Activated CD4-positive, CD25-positive, alpha-beta regulatory T cell treated with anti-CD3 and anti-CD28 coated beads, Interleukin-2, amount 50 U/mL, for 16 hours (primary cell): Measurements from ENCODE around the gene MSI1.
A peak's percentile ranks its signal among the peaks of the same experiment; 100 is the strongest.
"Not testable (repeated sequence)": the region's sequence is repeated elsewhere in the genome, so short reads cannot be mapped to it uniquely, and the experiment has no call there.

Experiments
- DNase-seq: peaks from one replicate; pipeline ENCODE4 v3.0.0-alpha.2; 2020; ENCODE audit warnings: low read depth, low spot score

MSI1 gene

DNA sequence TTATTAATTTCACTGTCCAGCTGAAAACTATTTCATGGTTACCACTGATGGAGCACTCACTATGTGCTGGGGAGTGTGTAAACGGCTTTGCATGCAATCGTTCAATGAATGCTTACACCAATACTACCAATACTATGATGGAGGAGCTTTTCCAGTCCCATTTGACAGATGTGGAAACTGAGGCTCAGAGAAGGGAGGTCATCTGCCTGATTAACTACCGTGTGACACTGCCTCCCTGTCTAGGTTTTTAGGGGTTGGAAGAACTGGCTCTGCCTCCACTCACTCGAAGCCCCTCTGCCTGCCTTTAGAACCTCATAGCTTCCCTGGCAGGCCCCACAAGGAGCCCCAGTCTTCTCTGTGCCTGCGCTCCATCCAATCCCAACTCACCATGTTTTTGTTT lies 11.9 kb downstream of the MSI1 start:
- DNase-seq, result no peak

DNA sequence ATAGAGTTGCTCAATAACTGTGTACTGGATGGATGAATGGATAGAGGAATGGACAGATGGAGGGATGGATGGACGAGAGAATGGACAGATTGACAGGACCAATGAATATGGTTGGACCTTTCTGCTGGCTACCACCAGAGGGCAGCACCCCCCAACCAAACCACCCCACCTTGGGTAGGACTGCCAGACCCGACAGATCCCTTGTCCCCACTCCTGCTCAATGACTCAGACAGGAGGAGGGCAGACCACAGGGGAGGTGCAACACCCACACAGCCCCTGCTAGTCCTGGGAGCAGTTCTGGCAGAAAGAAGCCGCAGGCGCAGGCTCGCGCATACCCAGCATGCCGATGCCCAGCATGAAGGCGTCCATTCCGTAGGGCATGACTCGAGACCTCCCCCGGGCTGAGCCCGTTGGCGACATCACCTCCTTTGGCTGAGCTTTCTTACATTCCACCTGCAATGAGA lies 12.4 kb downstream of the MSI1 start:
- peak; percentile 49 for DNase-seq

- DNase-seq, result no peak
Measured at GRCh38 chr12:120353556-120354317, 15.2 kb downstream of the MSI1 start.

DNA sequence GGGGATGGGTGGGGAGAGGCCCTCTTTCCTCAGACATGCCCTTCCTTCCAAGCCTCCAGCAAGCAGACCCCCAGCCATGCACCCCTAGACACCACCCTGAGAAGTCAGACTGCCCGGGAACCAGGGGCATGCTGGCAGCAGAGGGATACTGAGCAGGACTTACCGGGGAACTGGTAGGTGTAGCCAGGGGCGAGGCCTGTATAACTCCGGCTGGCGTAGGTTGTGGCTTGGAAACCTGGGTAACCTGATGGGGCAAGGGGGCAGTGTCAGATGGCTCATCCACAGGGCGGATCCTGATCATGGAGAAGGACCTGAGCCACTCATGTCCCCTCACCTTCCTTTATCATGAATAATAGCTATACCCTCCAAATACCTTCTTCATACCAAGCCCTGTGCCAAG lies 15.8 kb downstream of the MSI1 start:
- no peak for DNase-seq

DNA sequence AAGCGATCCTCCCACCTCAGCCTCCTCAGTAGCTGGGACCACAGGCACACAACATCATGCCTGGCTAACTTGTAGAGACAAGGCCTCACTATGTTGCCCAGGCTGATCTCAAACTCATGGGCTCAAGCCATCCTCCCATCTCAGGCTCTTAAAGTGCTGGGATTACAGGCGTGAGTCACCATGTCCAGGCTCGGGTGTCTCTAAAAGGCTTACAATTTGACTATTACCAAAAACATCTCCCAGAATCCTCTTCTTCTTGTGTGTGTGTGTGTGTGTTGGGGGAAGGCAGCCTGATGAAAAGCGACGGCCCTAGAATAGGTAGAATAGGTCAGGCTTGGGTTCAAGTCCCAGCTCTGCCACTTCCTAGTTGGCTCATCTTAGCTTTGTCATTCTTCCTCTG lies 16.8 kb downstream of the MSI1 start:
- no peak for DNase-seq

DNA sequence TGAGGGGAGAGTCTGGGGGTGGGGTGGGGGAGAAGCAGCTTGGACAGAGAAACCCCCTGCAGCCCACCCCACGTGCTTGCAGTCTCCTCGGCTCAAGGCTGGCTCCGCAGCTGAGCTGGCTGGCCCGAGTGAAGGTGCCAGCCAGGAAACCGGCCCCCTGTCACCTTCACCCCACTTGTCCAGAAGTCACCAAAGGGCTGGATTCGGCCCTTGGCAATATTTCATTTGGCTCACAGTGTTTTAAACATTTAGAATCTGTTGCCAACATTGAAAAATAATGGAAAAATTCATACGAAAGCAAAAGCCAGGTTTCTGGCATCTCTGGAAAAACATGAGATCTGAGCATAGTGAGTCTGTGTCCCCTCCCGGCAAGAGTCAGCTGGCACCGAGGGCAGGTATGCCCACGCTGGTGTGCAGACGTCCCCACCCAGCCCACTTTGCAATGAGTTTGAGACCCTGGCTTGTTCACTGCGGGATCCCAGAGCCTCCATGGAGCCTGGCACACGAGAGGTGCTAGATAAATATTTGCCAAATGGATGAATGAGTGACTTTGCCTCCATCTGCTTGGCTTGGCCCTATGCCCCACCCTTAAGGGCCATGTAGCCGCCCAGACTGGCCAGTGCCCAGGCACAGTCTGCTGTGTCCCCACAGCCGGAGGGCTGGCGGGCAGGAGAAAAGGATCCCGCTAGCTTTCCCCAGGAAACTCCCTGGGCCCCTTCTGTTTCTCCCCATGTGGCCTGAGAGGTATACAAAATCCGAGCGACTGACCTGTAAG lies 18.2 kb downstream of the MSI1 start:
- no peak for DNase-seq

DNA sequence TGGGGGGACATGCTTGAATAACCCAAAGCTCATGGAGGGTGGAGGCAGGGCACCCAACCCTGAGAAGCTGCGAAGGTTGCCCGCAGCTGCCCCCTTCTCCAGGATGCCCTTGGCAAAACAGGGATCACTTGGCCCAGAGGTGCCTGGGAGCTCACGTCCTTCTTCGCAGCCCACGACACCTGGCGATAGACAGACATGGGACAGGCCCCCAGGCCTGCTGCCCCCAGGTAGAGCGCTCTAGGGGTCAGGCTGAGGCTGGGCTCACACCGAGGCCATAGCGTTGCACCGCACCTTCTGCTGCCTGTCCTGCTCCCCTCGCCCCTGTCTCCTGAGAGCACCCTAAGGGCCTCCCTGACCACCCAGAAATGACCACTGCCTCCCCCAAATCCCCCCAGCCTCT lies 21.2 kb downstream of the MSI1 start:
- DNase-seq, result no peak

GRCh38 chr12:120346681-120347080 lies 22.3 kb downstream of the MSI1 start:
- DNase-seq, result no peak

GRCh38 chr12:120346031-120346430 lies 22.9 kb downstream of the MSI1 start:
- no peak for DNase-seq

DNA sequence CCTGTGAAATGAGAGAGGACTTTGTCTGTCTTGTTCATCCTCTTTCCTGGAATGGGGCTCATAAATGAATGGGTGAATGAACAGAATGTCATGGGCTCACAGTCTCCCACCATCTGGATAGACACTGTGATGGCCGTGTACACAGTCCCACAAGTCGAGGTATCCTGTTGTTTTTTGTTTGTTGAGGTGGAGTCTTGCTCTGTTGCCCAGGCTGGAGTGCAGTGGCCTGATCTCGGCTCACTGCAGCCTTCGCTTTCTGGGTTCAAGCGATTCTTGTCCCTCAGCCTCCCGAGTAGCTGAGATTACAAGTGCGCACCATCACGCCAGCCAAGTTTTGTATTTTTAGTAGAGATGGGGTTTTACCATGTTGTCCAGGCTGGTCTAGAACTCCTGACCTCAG lies 25.3 kb downstream of the MSI1 start:
- DNase-seq, result no peak

DNA sequence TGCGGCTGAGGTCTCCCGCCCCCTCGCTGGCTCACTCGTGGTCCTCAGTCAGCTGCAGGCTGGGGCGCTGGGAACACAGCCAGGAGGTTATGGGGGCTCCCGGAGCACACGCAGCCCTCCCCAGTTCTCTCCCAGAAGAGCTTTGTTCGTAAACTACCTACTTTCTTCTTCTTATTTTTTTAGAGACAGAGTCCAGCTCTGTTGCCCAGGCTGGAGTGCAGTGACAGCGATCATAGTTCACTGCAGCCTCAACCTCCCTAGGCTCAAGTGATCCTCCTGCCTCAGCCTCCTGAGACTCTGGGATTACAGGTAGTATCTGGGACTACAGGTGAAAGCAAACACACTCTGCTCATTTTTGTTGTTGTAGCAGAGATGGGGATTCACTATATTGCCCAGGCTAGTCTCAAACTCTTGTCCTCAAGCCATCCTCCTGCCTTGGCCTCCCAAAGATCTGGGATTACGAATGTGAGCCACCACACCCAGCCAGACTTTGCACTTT lies 25.9 kb downstream of the MSI1 start:
- DNase-seq, result no peak

- DNase-seq, result no peak
Measured at GRCh38 chr12:120342175-120343038, 26.6 kb downstream of the MSI1 start.

GRCh38 chr12:120339256-120339655 lies 29.7 kb downstream of the MSI1 start:
- no peak for DNase-seq

GRCh38 chr12:120337730-120338129 lies 31.2 kb downstream of the MSI1 start:
- DNase-seq, result no peak

GRCh38 chr12:120336392-120336791 lies 32.6 kb downstream of the MSI1 start:
- not testable (repeated sequence) for DNase-seq

GRCh38 chr12:120335447-120335846 lies 33.5 kb downstream of the MSI1 start:
- DNase-seq, result not testable (repeated sequence)

GRCh38 chr12:120332523-120332922 lies 36.4 kb downstream of the MSI1 start:
- DNase-seq, result no peak

- DNase-seq, result no peak
Measured at GRCh38 chr12:120332041-120332440, 36.9 kb downstream of the MSI1 start.

GRCh38 chr12:120331390-120331789 lies 37.6 kb downstream of the MSI1 start:
- DNase-seq, result no peak

GRCh38 chr12:120328228-120328627 lies 40.7 kb downstream of the MSI1 start:
- no peak for DNase-seq

GRCh38 chr12:120327593-120327992 lies 41.4 kb downstream of the MSI1 start, which contains the start of gene PLA2G1B:
TSS of gene PLA2G1B (minus strand) at chr12:120327779. CDS start at chr12:120327753, 26 bp downstream.
- DNase-seq, result no peak
